Suprapubic skin (tissue), 4 donors: Measurements from ENCODE around the gene ABHD18. TPM values are rescaled to one million over a fixed set of nuclear protein-coding genes. Genes with fewer than 3 reads are reported as not detected.
"Not testable (repeated sequence)": the region's sequence is repeated elsewhere in the genome, so short reads cannot be mapped to it uniquely, and the experiment has no call there.

ENCODE experiments used
- DNase-seq, 2 donors: peaks; one replicate each; pipeline ENCODE4 v3.0.0-alpha.2; 2019; ENCODE audit warnings: low spot score in 2 of 2
- H3K27ac ChIP-seq: fragments of 200-600 bp; sonication (generic); one replicate; pipeline ENCODE4 v1.5.1; 2019
- H3K27me3 ChIP-seq: fragments of 200-600 bp; sonication (generic); one replicate; pipeline ENCODE4 v1.5.1; 2019
- H3K36me3 ChIP-seq: fragments of 200-600 bp; sonication (generic); one replicate; pipeline ENCODE4 v1.5.1; 2019
- H3K4me1 ChIP-seq: fragments of 200-600 bp; sonication (generic); one replicate; pipeline ENCODE4 v1.5.1; 2019
- H3K4me3 ChIP-seq: fragments of 200-600 bp; sonication (generic); one replicate; pipeline ENCODE4 v1.5.1; 2019; ENCODE audit warnings: mild to moderate bottlenecking
- H3K9me3 ChIP-seq: fragments of 200-600 bp; sonication (generic); one replicate; pipeline ENCODE4 v1.5.1; 2019
- CTCF ChIP-seq, 2 donors: fragments of 200-600 bp in 1 of 2; fragments of 450-650 bp in 1 of 2; sonication (generic) in 1 of 2; IDR thresholded peaks; one replicate each; pipeline ENCODE4 v1.5.1; 2016 to 2019; ENCODE audit warnings: antibody characterized with exemption in 2 of 2, mild to moderate bottlenecking in 1 of 2, moderate library complexity in 1 of 2
- EP300 ChIP-seq: sonication (generic); formaldehyde crosslinking; IDR thresholded peaks from one replicate; pipeline ENCODE4 v1.6.1; 2017; ENCODE audit warnings: antibody characterized with exemption
- POLR2A ChIP-seq, 2 donors: fragments of 450-650 bp; IDR thresholded peaks; one replicate each; pipeline ENCODE4 v1.6.1; 2017; ENCODE audit warnings: antibody characterized with exemption in 2 of 2, mild to moderate bottlenecking in 2 of 2, moderate library complexity in 2 of 2
- POLR2AphosphoS5 ChIP-seq, 3 donors: sonication (generic); formaldehyde crosslinking; IDR thresholded peaks; one replicate each; pipeline ENCODE4 v1.6.1; 2017; ENCODE audit warnings: antibody characterized with exemption in 3 of 3
- WGBS: methylation state at CpG from one replicate; pipeline ENCODE4 v1.1.5; 2018; 5-methylcytosine and 5-hydroxymethylcytosine counted together
- total RNA-seq, 4 donors: library from RNA; depleted of rRNA; stranded (reverse); fragments of >200 nt; gene quantifications; one replicate each; pipeline ENCODE4 v1.1.0, GENCODE V29; 2016

Gene ABHD18
- total RNA-seq, 4 donors from 2014 or later = 5.5 to 17.8 (median 10.3) TPM

GRCh38 chr4:127982445-127982844, 17.2 kb downstream of the ABHD18 start:
- Histone ChIP-seq H3K9me3 (no peaks in the 10 kb centered on the region), H3K36me3 (peaks cover 30% of the 10 kb centered on the region), H3K27me3 (no peaks in the 10 kb centered on the region), H3K4me1 (no peaks in the 10 kb centered on the region), H3K27ac (no peak overlapping the region), H3K4me3 (no peak overlapping the region)
- WGBS = 95% methylated on average over 2 of the region's 2 CpGs
- TF ChIP-seq CTCF (IDR thresholded peaks at IDR 0.05) (no peak), POLR2AphosphoS5 (IDR thresholded peaks at IDR 0.05) (no peak), EP300 (no peak), POLR2A (IDR thresholded peaks at IDR 0.05) (no peak)
- no peak for DNase-seq

- WGBS = 100% methylated on average over 1 of the region's 1 CpG
- no peak overlapping the region for H3K4me3 ChIP-seq
- peaks cover 32% of the 10 kb centered on the region for H3K36me3 ChIP-seq
Measured at GRCh38 chr4:127985989-127986388, 20.8 kb downstream of the ABHD18 start.

GRCh38 chr4:127988638-127989037, 23.4 kb downstream of the ABHD18 start:
- no peaks in the 10 kb centered on the region for H3K9me3 ChIP-seq
- DNase-seq = no peak
- WGBS = 93% methylated on average over 6 of the region's 6 CpGs
- no peaks in the 10 kb centered on the region for H3K4me1 ChIP-seq
- H3K4me3 ChIP-seq = no peak overlapping the region
- H3K27me3 ChIP-seq = no peaks in the 10 kb centered on the region
- no peak for TF ChIP-seq POLR2AphosphoS5 (IDR thresholded peaks at IDR 0.05)
- TF ChIP-seq POLR2A (IDR thresholded peaks at IDR 0.05) = no peak
- no peak for TF ChIP-seq CTCF (IDR thresholded peaks at IDR 0.05)
- no peak for TF ChIP-seq EP300
- no peak overlapping the region for H3K27ac ChIP-seq
- peaks cover 29% of the 10 kb centered on the region for H3K36me3 ChIP-seq

More at GRCh38 chr4:127985989-127986388, 20.8 kb downstream of the ABHD18 start:
- DNase-seq = no peak
- TF ChIP-seq POLR2A (IDR thresholded peaks at IDR 0.05) = no peak
- TF ChIP-seq POLR2AphosphoS5 (IDR thresholded peaks at IDR 0.05) = no peak
- TF ChIP-seq CTCF (IDR thresholded peaks at IDR 0.05) = no peak
- no peak for TF ChIP-seq EP300
- H3K27me3 ChIP-seq = no peaks in the 10 kb centered on the region
- no peaks in the 10 kb centered on the region for H3K9me3 ChIP-seq
- no peaks in the 10 kb centered on the region for H3K4me1 ChIP-seq
- H3K27ac ChIP-seq = no peak overlapping the region

GRCh38 chr4:127993151-127993550, 27.9 kb downstream of the ABHD18 start:
- TF ChIP-seq POLR2A (IDR thresholded peaks at IDR 0.05) (no peak), POLR2AphosphoS5 (IDR thresholded peaks at IDR 0.05) (no peak), CTCF (IDR thresholded peaks at IDR 0.05) (no peak)
- no peak for DNase-seq
- no peaks in the 10 kb centered on the region for H3K4me1 ChIP-seq
- H3K27ac ChIP-seq = no peak overlapping the region
- WGBS = 78% methylated on average over 2 of the region's 2 CpGs
- peaks cover 13% of the 10 kb centered on the region for H3K36me3 ChIP-seq
- peaks cover 10% of the 10 kb centered on the region for H3K9me3 ChIP-seq
- H3K27me3 ChIP-seq = no peaks in the 10 kb centered on the region
- no peak overlapping the region for H3K4me3 ChIP-seq

GRCh38 chr4:127995776-127996175, 30.6 kb downstream of the ABHD18 start:
- peaks cover 19% of the 10 kb centered on the region for H3K36me3 ChIP-seq
- H3K9me3 ChIP-seq = peaks cover 13% of the 10 kb centered on the region
- 71% methylated on average over 1 of the region's 1 CpG for WGBS
- no peak overlapping the region for H3K27ac ChIP-seq
- H3K4me3 ChIP-seq = no peak overlapping the region
- DNase-seq = no peak
- TF ChIP-seq EP300 (no peak), POLR2A (IDR thresholded peaks at IDR 0.05) (no peak), CTCF (IDR thresholded peaks at IDR 0.05) (no peak), POLR2AphosphoS5 (IDR thresholded peaks at IDR 0.05) (no peak)
- no peaks in the 10 kb centered on the region for H3K27me3 ChIP-seq
- H3K4me1 ChIP-seq = no peaks in the 10 kb centered on the region

- peaks cover 17% of the 10 kb centered on the region for H3K36me3 ChIP-seq
- H3K27ac ChIP-seq, H3K4me1 ChIP-seq, H3K4me3 ChIP-seq, H3K27me3 ChIP-seq, DNase-seq: not testable (repeated sequence)
- WGBS = 88% methylated on average over 6 of the region's 6 CpGs
- H3K9me3 ChIP-seq = peaks cover 13% of the 10 kb centered on the region
Measured at GRCh38 chr4:127996521-127996920, 31.3 kb downstream of the ABHD18 start.
